Measurements from ENCODE around the gene EXTL2. TPM values are rescaled to one million over a fixed set of nuclear protein-coding genes. Genes with fewer than 3 reads are reported as not detected.
"Not testable (repeated sequence)": the region's sequence is repeated elsewhere in the genome, so short reads cannot be mapped to it uniquely, and the experiment has no call there.

Gene EXTL2
- total RNA-seq, 8 experiments from 2014 or later, result 18.2 to 53.5 (median 38.7) TPM

DNA sequence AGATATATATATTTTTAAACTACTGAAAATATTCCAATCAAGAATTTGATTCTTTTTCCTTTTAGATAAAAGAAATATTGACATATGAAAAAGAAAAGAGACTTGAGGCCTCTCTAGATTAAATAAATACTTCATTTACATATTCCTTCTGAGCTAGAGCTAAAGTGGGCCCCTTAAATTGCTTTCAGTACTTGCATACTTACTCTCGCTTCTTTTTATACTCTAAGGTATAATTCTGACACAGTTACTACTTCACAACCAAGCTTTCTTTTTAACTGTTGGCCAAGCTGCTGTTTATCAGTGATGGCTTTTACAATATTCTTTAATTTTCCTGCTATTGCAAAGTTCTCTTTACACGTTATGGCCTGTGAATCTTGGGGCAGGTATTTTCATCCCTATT, 24.6 kb downstream of the EXTL2 start:
- H3K4me1 ChIP-seq (replicated peaks in 1 of 2), result peaks cover 2 to 34% of the 10 kb centered on the region in 2 donors
- no peak for ATAC-seq (replicated peaks in 6 of 8)
- in situ Hi-C loops (cut with MboI; ENCODE audit: low pct_unique_long_range_greater_than_20kb in 2 of 9, low sequenced_read_pairs in 9 of 9, unreplicated experiment in 9 of 9), result loop anchor here (10.0 to 25.0 kb wide), 8 partner anchors 108 to 1065 kb away; no protein-coding TSS in a partner anchor
- WGBS, 10 experiments, result 40 to 100% (median 85%) methylated on average over 1 to 2 of the region's 2 CpGs
- no peak overlapping the region for H3K27ac ChIP-seq
- no peak overlapping the region for H3K4me3 ChIP-seq

DNA sequence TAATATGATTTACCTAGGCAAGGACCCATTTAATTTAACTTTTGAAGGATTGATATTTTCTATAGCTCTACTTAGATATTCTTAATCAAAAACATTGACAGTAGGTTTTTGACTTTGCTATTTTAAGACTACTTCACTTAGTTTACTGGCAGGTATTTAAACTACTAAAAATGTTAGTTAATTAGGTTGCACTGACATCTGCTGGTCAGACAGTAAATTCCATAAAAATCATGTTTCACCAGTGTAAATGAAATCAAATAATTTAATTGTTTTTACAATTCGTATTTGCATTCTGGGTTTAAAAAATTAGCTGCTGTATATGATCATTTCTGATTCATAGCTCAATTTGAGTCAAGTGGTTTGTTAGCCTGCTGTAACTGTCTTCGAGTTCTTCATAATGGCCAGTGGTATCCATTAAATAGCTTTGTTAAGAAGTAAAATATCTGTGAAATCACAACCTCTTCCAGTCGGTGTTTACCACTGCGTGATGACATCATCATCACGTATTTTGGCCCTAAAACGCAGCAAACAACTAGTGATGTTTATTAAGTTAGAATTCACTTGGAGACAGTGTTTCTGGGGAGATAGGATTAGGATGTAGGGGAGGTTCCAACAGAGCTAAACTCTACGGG, 26.2 kb downstream of the EXTL2 start:
- Histone ChIP-seq H3K4me1 (replicated peaks in 1 of 2) (peaks cover 2 to 21% of the 10 kb centered on the region in 2 donors), H3K27ac (no peak overlapping the region), H3K4me3 (no peak overlapping the region)
- in situ Hi-C loops (cut with MboI; ENCODE audit: low pct_unique_long_range_greater_than_20kb in 2 of 9, low sequenced_read_pairs in 9 of 9, unreplicated experiment in 9 of 9), result loop anchor here (10.0 to 25.0 kb wide), 8 partner anchors 106 to 1064 kb away; no protein-coding TSS in a partner anchor
- WGBS, 10 experiments, result 0 to 21% (median 10%) methylated on average over 2 to 7 of the region's 7 CpGs
- peak in 4 of 8 experiments; percentile 17 to 70 (median 48) for ATAC-seq (replicated peaks in 6 of 8)

DNA sequence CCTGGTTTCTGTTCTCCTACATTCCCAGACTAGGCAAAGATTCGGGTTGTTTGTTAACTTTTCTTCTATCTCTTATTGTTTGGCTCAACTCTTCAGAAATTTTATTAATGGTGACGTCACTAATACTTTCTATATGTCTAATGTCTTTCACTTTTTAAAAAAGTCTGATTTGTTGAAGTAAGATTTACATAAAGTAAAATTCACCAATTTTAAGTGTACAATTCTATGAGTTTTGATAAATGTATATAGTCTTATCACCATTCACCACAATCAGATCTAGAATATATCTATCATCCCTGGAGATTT, 27.8 kb downstream of the EXTL2 start:
- in situ Hi-C loops (cut with MboI; ENCODE audit: low pct_unique_long_range_greater_than_20kb in 2 of 9, low sequenced_read_pairs in 9 of 9, unreplicated experiment in 9 of 9), result loop anchor here (10.0 to 25.0 kb wide), 8 partner anchors 105 to 1062 kb away; no protein-coding TSS in a partner anchor
- WGBS, 10 experiments, result 22 to 100% (median 83%) methylated on average over 1 to 2 of the region's 2 CpGs; no CpG with 5 or more reads in 1 of the 10 experiments
- H3K4me1 ChIP-seq (replicated peaks in 1 of 2), result peaks cover 0 to 11% of the 10 kb centered on the region in 2 donors
- no peak for ATAC-seq (replicated peaks in 6 of 8)
- no peak overlapping the region for H3K27ac ChIP-seq
- no peak overlapping the region for H3K4me3 ChIP-seq

DNA sequence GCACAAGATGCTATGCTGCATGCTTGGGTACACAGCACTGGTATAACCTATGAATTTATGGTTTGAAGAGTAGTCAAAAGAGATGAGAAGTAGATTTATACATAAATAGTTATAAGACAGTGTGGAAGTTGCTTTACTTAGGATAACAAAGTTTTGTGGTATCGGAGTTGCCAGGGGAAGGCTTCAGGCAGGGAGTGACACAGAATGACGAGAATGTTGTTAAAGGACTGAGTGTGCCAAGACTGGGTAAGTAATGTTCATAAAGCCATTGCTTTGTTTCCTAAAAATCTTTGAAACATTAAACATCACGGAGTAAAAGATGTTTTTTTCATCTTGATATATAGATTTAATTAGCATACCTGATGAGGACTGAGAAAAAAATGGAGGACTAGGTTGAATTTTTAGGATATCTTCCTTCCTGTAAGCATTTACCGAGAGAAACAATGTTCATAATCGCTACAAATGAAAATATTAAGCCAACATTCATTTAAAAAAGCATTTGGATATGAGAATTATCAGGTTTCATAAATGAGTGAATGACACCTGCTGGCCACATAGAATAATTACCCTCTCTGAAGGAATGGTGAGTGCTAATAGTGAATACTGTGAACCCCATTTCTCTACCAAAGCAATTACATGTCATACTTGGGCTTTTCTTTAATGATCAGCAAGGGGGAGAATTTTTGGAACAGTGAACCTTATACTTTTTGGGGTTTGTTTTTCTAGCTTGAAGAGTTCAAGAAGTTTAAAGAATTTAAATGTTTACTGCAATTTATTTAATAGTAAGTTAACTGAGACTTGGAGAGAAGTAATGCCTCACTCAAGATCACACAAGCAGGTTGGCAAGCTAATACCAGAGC, 28.4 kb downstream of the EXTL2 start:
- Histone ChIP-seq H3K4me1 (replicated peaks in 1 of 2) (peaks cover 0 to 11% of the 10 kb centered on the region in 2 donors), H3K27ac (no peak overlapping the region), H3K4me3 (no peak overlapping the region)
- ATAC-seq (replicated peaks in 6 of 8), result peak in 4 of 8 experiments; percentile 42 to 55 (median 52)
- WGBS, 10 experiments, result 0 to 100% (median 70%) methylated on average over 1 to 5 of the region's 5 CpGs
- in situ Hi-C loops (cut with MboI; ENCODE audit: low pct_unique_long_range_greater_than_20kb in 2 of 9, low sequenced_read_pairs in 9 of 9, unreplicated experiment in 9 of 9), result loop anchor here (10.0 to 25.0 kb wide), 8 partner anchors 104 to 1061 kb away; no protein-coding TSS in a partner anchor

DNA sequence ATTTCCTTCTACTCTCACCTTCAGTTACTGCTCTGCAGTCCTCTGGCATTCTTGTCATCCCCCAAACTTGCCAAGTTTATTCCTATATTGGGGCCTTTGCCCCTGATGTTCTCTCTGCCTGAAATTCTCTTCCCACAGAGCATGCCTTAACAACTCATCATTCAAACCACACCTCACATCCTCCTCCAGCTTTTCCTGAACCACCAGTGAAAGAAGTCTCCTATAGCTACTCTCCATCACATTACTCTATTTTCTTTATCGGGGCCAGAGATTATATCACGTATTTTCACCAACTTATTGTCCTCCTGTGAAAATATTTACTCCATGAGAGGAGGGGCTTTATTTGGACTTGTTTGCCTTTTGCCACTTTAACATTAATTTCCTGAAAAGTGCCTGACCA, 32.1 kb downstream of the EXTL2 start:
- no peak for ATAC-seq (replicated peaks in 6 of 8)
- Histone ChIP-seq H3K27ac (no peak overlapping the region), H3K4me3 (no peak overlapping the region), H3K4me1 (replicated peaks in 1 of 2) (no peaks in the 10 kb centered on the region)
- 40 to 100% (median 92%) methylated on average over 1 to 2 of the region's 2 CpGs for WGBS, 10 experiments
- in situ Hi-C loops (cut with MboI; ENCODE audit: low pct_unique_long_range_greater_than_20kb in 2 of 9, low sequenced_read_pairs in 9 of 9, unreplicated experiment in 9 of 9), result loop anchor here (5.0 to 25.0 kb wide), 9 partner anchors 100 to 1058 kb away; no protein-coding TSS in a partner anchor

DNA sequence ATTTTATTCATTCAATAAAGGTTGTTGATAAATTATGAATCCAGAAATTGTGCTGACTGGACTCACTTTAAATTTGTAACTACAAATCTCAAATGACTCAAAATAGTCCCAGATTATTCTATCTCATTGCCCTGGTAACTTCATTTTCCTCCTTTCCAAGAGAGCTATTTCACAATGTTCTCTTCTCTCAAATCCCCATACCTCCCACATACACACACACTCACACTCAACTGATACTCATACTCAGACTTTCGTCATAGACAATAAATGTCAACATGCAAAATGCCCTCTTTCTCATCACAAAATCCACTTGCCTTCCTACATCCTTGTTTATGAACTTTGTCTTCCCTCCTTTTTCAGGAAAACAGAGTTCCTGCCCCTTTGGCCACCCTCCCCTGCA, 33.3 kb downstream of the EXTL2 start:
- no peak for ATAC-seq (replicated peaks in 6 of 8)
- in situ Hi-C loops (cut with MboI; ENCODE audit: low pct_unique_long_range_greater_than_20kb in 2 of 9, low sequenced_read_pairs in 9 of 9, unreplicated experiment in 9 of 9), result loop anchor here (5.0 to 25.0 kb wide), 9 partner anchors 99 to 1057 kb away; no protein-coding TSS in a partner anchor
- 64 to 100% (median 91%) methylated on average over 1 of the region's 1 CpG; no CpG with 5 or more reads in 4 of the 10 experiments for WGBS, 10 experiments
- no peak overlapping the region for H3K27ac ChIP-seq
- H3K4me1 ChIP-seq (replicated peaks in 1 of 2), result no peaks in the 10 kb centered on the region
- H3K4me3 ChIP-seq, result no peak overlapping the region

DNA sequence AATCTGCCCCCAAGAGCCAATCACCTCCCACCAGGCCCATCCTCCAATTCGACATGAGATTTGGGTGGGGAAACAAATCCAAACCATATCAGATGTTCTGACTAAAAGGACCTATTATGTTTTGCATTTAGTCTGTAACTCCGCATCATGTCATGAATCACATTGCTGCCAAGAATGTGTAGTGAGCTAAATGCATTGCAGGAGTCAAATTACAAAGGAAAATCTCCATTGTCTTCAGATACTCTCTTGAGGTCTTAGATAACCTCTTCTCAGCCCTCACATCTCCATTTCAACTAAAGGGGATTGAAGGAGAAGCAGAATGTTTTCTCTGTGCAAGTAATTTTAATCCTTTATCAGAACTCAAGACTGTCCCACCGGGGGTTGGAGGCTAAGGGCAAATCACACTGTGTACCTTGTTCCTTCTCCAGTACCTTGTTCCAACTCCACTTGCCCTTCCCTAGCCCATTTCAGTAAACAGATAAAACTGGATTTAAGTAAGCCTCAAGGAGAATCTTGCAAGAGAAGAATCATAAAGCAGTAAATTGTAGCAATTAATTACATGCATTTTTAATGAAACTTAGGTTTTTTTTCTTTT, 34.1 kb downstream of the EXTL2 start:
- Histone ChIP-seq H3K4me3 (no peak overlapping the region), H3K27ac (no peak overlapping the region), H3K4me1 (replicated peaks in 1 of 2) (no peaks in the 10 kb centered on the region)
- in situ Hi-C loops (cut with MboI; ENCODE audit: low pct_unique_long_range_greater_than_20kb in 2 of 9, low sequenced_read_pairs in 9 of 9, unreplicated experiment in 9 of 9), result loop anchor here (5.0 to 25.0 kb wide), 9 partner anchors 98 to 1056 kb away; no protein-coding TSS in a partner anchor
- ATAC-seq (replicated peaks in 6 of 8), result peak in 3 of 8 experiments; percentile 54 to 98 (median 95)
- WGBS, 10 experiments, result 20 to 83% (median 55%) methylated on average over 1 to 3 of the region's 3 CpGs; no CpG with 5 or more reads in 1 of the 10 experiments

DNA sequence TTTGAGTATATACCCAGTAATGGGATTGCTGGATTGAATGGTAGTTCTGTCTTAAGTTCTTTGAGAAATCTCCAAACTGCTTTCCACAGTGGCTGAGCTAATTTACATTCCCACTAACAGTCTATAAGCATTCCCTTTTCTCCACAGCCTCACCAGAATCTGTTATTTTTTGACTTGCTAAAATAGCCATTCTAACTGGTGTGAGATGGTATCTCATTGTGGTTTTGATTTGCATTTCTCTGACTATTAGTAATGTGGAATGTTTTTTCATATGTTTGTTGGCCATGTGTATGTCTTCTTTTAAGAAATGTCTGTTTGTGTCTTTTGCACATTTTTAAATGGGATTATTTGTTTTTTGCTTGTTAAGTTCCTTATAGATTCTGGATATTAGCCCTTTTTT, 39.5 kb downstream of the EXTL2 start:
- peak in 2 of 8 experiments; percentile 74 to 86 for ATAC-seq (replicated peaks in 6 of 8)
- H3K4me1 ChIP-seq (replicated peaks in 1 of 2); H3K4me3 ChIP-seq; H3K27ac ChIP-seq: not testable (repeated sequence)
- in situ Hi-C loops (cut with MboI; ENCODE audit: low pct_unique_long_range_greater_than_20kb in 2 of 9, low sequenced_read_pairs in 9 of 9, unreplicated experiment in 9 of 9), result loop anchor here (25.0 kb wide), 5 partner anchors 93 to 1043 kb away; no protein-coding TSS in a partner anchor

DNA sequence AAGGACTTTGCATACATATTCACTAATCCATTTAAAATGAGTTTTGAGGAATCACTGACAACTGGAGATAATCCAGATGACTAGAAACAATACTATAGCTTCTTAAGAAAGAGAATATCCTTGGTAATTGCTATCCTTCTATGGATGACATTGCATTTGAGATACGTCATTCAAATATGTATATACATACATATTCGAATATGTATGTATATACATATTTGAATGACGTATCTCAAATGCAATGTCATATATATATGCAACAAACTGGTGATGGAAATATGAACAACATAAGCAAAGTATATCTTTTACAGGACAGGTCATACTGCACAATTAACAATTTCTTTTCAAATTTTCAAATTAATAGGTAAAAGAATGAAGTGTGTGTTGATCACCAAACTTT, 41.7 kb downstream of the EXTL2 start:
- ATAC-seq (replicated peaks in 6 of 8), result peak in 1 of 8 experiments; percentile 63
- H3K4me1 ChIP-seq (replicated peaks in 1 of 2), result peaks cover 5% of the 10 kb centered on the region in 2 donors
- in situ Hi-C loops (cut with MboI; ENCODE audit: low pct_unique_long_range_greater_than_20kb in 2 of 9, low sequenced_read_pairs in 9 of 9, unreplicated experiment in 9 of 9), result loop anchor here (25.0 kb wide), 5 partner anchors 91 to 1041 kb away; no protein-coding TSS in a partner anchor
- no peak overlapping the region for H3K27ac ChIP-seq
- no peak overlapping the region for H3K4me3 ChIP-seq
- 0 to 100% (median 80%) methylated on average over 2 to 3 of the region's 3 CpGs; no CpG with 5 or more reads in 1 of the 10 experiments for WGBS, 10 experiments

DNA sequence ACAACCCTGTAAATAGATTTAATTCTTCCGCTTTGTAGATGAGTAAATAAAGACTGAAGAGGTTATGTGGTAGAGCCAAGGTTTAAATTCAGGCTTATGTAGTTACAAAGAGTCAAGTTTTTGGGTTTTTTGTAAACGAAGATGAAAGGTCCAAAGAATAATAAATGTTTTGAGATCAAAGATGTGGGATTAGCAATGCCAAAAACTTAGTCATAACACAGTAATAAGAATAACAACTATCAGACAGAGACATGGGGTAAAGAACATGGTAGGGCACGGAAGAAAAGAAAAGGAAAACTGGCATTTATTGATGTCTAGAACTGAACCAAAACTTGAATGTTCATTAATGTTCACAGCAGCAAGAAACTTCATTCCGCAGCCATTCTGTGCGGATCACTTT, 42.9 kb downstream of the EXTL2 start:
- no peak for ATAC-seq (replicated peaks in 6 of 8)
- Histone ChIP-seq H3K4me3 (no peak overlapping the region), H3K4me1 (replicated peaks in 1 of 2) (peaks cover 11 to 12% of the 10 kb centered on the region in 2 donors), H3K27ac (no peak overlapping the region)
- WGBS, 10 experiments, result 68 to 100% (median 86%) methylated on average over 2 to 5 of the region's 5 CpGs
- in situ Hi-C loops (cut with MboI; ENCODE audit: low pct_unique_long_range_greater_than_20kb in 2 of 9, low sequenced_read_pairs in 9 of 9, unreplicated experiment in 9 of 9), result loop anchor here (25.0 kb wide), 5 partner anchors 89 to 1039 kb away; no protein-coding TSS in a partner anchor

DNA sequence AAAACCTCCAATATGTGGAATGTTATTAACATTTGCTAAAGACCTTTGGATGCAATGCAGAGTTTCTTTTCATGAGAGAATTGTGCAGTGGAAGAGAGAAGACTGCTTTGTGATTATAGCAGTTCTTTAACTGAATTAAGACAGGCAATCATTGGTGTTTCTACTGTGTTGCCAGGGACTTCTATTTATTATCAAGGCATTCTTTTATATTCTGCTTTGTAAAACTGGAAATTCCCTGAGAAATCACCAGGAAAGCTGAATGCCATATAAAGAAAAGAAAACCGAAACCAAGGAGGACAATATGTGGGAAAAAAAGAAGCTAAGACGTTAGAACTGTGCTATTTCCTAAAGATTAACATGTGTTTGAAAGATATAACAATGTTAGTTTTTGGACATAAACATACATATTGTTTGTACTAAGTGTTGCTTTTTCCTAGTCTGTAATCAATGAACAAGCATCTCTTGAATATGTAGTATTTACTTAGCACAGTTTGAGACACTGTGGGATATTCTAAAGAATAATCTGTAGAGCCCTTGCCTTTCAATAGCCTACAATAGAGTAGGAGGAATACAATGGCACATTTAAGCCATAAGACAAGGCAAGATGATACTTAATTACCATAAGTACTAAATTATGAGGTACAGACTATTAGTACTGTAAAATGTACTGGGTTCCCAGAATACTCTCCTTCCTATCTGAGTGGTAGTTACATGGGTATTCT, 47.1 kb downstream of the EXTL2 start:
- Histone ChIP-seq H3K27ac (peak overlapping the region in 1 of 2 donors; percentile 53), H3K4me1 (replicated peaks in 1 of 2) (peaks cover 11 to 12% of the 10 kb centered on the region in 2 donors), H3K4me3 (no peak overlapping the region)
- 0 to 38% (median 11%) methylated on average over 1 to 2 of the region's 2 CpGs for WGBS, 10 experiments
- in situ Hi-C loops (cut with MboI; ENCODE audit: low pct_unique_long_range_greater_than_20kb in 2 of 9, low sequenced_read_pairs in 9 of 9, unreplicated experiment in 9 of 9), result no loop called here
- ATAC-seq (replicated peaks in 6 of 8), result peak; percentile 51 to 95 (median 77)

DNA sequence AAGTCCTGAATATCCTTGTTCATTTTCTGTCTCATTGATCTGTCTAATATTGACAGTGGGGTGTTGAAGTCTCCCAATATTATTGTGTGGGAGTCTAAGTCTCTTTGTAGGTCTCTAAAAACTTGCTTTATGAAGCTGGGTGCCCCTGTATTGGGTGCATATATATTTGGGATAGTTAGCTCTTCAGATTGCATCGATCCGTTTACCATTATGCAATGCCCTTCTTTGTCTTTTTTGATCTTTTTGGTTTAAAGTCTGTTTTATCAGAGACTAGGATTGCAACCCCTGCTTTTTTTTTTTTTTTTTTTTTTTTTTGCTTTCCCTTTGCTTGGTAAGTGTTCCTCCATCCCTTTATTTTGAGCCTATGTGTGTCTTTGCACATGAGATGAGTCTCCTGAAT, 51.5 kb downstream of the EXTL2 start:
- H3K4me3 ChIP-seq; H3K4me1 ChIP-seq (replicated peaks in 1 of 2); H3K27ac ChIP-seq; in situ Hi-C loops (cut with MboI; ENCODE audit: low pct_unique_long_range_greater_than_20kb in 2 of 9, low sequenced_read_pairs in 9 of 9, unreplicated experiment in 9 of 9); ATAC-seq (replicated peaks in 6 of 8): not testable (repeated sequence)
- 82 to 100% (median 100%) methylated on average over 1 to 2 of the region's 2 CpGs; no CpG with 5 or more reads in 1 of the 10 experiments for WGBS, 10 experiments
